HG03097 (cell line): ENCODE results near the gene PRSS48.
"Not testable (repeated sequence)": the region's sequence is repeated elsewhere in the genome, so short reads cannot be mapped to it uniquely, and the experiment has no call there.

Source experiments
- ATAC-seq: cut with Tn5 transposase; IDR thresholded peaks from one replicate; pipeline ENCODE4 v1.9.1; 2021; ENCODE audit not compliant: unreplicated experiment, low FRiP score

The PRSS48 gene

GRCh38 chr4:151276787-151277562 is at the start of gene PRSS48:
PRSS48 (plus strand) TSS chr4:151277161; CDS start chr4:151277173, 12 bp downstream.
- no peak for ATAC-seq

GRCh38 chr4:151227172-151227571 is 49.8 kb upstream of the PRSS48 start:
- no peak for ATAC-seq

GRCh38 chr4:151227731-151228130 is 49.2 kb upstream of the PRSS48 start:
- ATAC-seq: no peak

- no peak for ATAC-seq
Measured at GRCh38 chr4:151228189-151229119, 48.5 kb upstream of the PRSS48 start.

GRCh38 chr4:151231915-151232595 is 44.9 kb upstream of the PRSS48 start:
- ATAC-seq: no peak

- no peak for ATAC-seq
Measured at GRCh38 chr4:151233600-151233999, 43.4 kb upstream of the PRSS48 start.

GRCh38 chr4:151235373-151235772 is 41.6 kb upstream of the PRSS48 start:
- not testable (repeated sequence) for ATAC-seq

- ATAC-seq: no peak
Measured at GRCh38 chr4:151236036-151236435, 40.9 kb upstream of the PRSS48 start.

- ATAC-seq: no peak
Measured at GRCh38 chr4:151238477-151238876, 38.5 kb upstream of the PRSS48 start.

GRCh38 chr4:151239608-151240007 is 37.4 kb upstream of the PRSS48 start:
- no peak for ATAC-seq

- no peak for ATAC-seq
Measured at GRCh38 chr4:151242305-151242704, 34.7 kb upstream of the PRSS48 start.

- ATAC-seq: no peak
Measured at GRCh38 chr4:151246742-151247141, 30.2 kb upstream of the PRSS48 start.

- ATAC-seq: no peak
Measured at GRCh38 chr4:151247395-151247794, 29.6 kb upstream of the PRSS48 start.

- no peak for ATAC-seq
Measured at GRCh38 chr4:151248519-151248918, 28.4 kb upstream of the PRSS48 start.

GRCh38 chr4:151250706-151251105 is 26.3 kb upstream of the PRSS48 start:
- ATAC-seq: no peak

GRCh38 chr4:151251603-151252304 is 25.2 kb upstream of the PRSS48 start:
- no peak for ATAC-seq

GRCh38 chr4:151255226-151255625 is 21.7 kb upstream of the PRSS48 start:
- ATAC-seq: not testable (repeated sequence)

- not testable (repeated sequence) for ATAC-seq
Measured at GRCh38 chr4:151255680-151256079, 21.3 kb upstream of the PRSS48 start.

- no peak for ATAC-seq
Measured at GRCh38 chr4:151256134-151256533, 20.8 kb upstream of the PRSS48 start.

GRCh38 chr4:151257704-151258103 is 19.3 kb upstream of the PRSS48 start:
- ATAC-seq: no peak
